ENCODE measurements around the gene NECAB3. TPM values are rescaled to one million over a fixed set of nuclear protein-coding genes. Genes with fewer than 3 reads are reported as not detected.

The NECAB3 gene
- total and polyA plus RNA-seq, 2 of the 13 experiments (the other 11 are each of a cell fraction or from before 2014, with no cell fraction given), result 61.5 to 65.5 TPM

GRCh38 chr20:33721391-33722140 is 47.3 kb upstream of the NECAB3 start (continued):
- TF ChIP-seq ZNF337 (CRISPR knock-in tag; IDR thresholded peaks at IDR 0.05; ENCODE audit: borderline replicate concordance, low read depth) (no peak), BHLHE40 (IDR thresholded peaks at IDR 0.05; ENCODE audit: low read length) (peak; percentile 43; the same call in 1 of the 2 replicates), KLF11 (CRISPR knock-in tag; IDR thresholded peaks at IDR 0.05) (no peak), TMF1 (CRISPR knock-in tag; IDR thresholded peaks at IDR 0.05; ENCODE audit: low read depth) (no peak), EP300 (IDR thresholded peaks at IDR 0.05; ENCODE audit: low read depth in 2 of 2, low read length in 2 of 2) (no peak), EP300 (CRISPR knock-in tag; IDR thresholded peaks at IDR 0.05; ENCODE audit: borderline replicate concordance) (no peak), NAIF1 (CRISPR knock-in tag; IDR thresholded peaks at IDR 0.05; ENCODE audit: borderline replicate concordance) (no peak), SPEN (CRISPR knock-in tag; IDR thresholded peaks at IDR 0.05; ENCODE audit: low read depth) (peak; percentile 35; the same call in 1 of the 2 replicates), ZNF264 (CRISPR knock-in tag; IDR thresholded peaks at IDR 0.05) (no peak), ZNF382 (CRISPR knock-in tag; IDR thresholded peaks at IDR 0.05; ENCODE audit: borderline replicate concordance) (no peak), ZBTB14 (CRISPR knock-in tag; IDR thresholded peaks at IDR 0.05) (no peak), ZBTB21 (CRISPR knock-in tag; IDR thresholded peaks at IDR 0.05) (peak; percentile 82), ZNF251 (CRISPR knock-in tag; IDR thresholded peaks at IDR 0.05) (no peak), SYNCRIP (IDR thresholded peaks at IDR 0.05; ENCODE audit: insufficient read depth, low read depth, low read length) (no peak), TBP (CRISPR knock-in tag; IDR thresholded peaks at IDR 0.05) (no peak), ZNF34 (CRISPR knock-in tag; IDR thresholded peaks at IDR 0.05; ENCODE audit: borderline replicate concordance) (no peak), ZBTB7A (CRISPR knock-in tag; IDR thresholded peaks at IDR 0.05) (0 out of 2 replicates have a peak, but pooled peaks have one; percentile 32), KDM2A (CRISPR knock-in tag; IDR thresholded peaks at IDR 0.05; ENCODE audit: borderline replicate concordance, low read depth) (no peak), DNMT1 (CRISPR knock-in tag; IDR thresholded peaks at IDR 0.05) (no peak), HMGXB4 (CRISPR knock-in tag; IDR thresholded peaks at IDR 0.05; ENCODE audit: borderline replicate concordance in 1 of 2, low read depth in 1 of 2) (no peak), POGK (CRISPR knock-in tag; conservative IDR thresholded peaks at IDR 0.05) (no peak)
- TF ChIP-seq, protein P1, sequence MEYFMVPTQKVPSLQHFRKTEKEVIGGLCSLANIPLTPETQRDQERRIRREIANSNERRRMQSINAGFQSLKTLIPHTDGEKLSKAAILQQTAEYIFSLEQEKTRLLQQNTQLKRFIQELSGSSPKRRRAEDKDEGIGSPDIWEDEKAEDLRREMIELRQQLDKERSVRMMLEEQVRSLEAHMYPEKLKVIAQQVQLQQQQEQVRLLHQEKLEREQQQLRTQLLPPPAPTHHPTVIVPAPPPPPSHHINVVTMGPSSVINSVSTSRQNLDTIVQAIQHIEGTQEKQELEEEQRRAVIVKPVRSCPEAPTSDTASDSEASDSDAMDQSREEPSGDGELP (IDR thresholded peaks at IDR 0.05; ENCODE audit: borderline replicate concordance, low read depth), result peak; percentile 55; the same call in 1 of the 2 replicates
